Measurements from ENCODE around the gene ANAPC7. TPM values are rescaled to one million over a fixed set of nuclear protein-coding genes. Genes with fewer than 3 reads are reported as not detected.
"Not testable (repeated sequence)": the region's sequence is repeated elsewhere in the genome, so short reads cannot be mapped to it uniquely, and the experiment has no call there.

ANAPC7 gene
- total RNA-seq, 3 donors from 2014 or later: 31.9 to 50.3 (median 32.8) TPM

DNA sequence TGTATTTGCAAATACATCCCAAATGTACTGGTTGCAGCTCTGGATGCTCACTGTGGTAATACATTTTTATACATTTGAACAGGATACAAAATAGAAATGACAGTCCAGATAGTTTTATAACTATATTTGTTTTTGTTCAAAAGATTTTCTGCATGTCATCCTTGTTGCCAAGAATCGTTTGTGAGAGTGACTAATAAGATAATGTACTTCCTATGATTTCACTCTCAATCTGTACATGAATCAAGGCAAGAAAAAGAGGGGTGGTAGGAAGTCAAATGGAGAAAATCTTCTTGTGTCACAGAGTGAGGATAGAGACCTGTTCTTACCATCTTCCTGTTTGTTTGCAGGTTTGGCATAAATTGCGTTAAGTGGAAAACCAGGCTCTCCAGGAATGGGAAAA, 32.7 kb upstream of the ANAPC7 start:
- no peaks in the 10 kb centered on the region for H3K9me3 ChIP-seq
- intact Hi-C loops (cut with DNase I, micrococcal nuclease): loop anchor here in 1 of 2 donors (10.0 kb wide), 1 partner anchor 341 kb away; no protein-coding TSS in a partner anchor
- TF ChIP-seq, protein P1, sequence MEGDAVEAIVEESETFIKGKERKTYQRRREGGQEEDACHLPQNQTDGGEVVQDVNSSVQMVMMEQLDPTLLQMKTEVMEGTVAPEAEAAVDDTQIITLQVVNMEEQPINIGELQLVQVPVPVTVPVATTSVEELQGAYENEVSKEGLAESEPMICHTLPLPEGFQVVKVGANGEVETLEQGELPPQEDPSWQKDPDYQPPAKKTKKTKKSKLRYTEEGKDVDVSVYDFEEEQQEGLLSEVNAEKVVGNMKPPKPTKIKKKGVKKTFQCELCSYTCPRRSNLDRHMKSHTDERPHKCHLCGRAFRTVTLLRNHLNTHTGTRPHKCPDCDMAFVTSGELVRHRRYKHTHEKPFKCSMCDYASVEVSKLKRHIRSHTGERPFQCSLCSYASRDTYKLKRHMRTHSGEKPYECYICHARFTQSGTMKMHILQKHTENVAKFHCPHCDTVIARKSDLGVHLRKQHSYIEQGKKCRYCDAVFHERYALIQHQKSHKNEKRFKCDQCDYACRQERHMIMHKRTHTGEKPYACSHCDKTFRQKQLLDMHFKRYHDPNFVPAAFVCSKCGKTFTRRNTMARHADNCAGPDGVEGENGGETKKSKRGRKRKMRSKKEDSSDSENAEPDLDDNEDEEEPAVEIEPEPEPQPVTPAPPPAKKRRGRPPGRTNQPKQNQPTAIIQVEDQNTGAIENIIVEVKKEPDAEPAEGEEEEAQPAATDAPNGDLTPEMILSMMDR (IDR thresholded peaks at IDR 0.05): no peak
- H3K36me3 ChIP-seq (ENCODE audit: low read depth): peaks cover 9% of the 10 kb centered on the region
- DNase-seq (no peak), ATAC-seq (no peak)
- no peaks in the 10 kb centered on the region for H3K4me1 ChIP-seq (ENCODE audit: low read depth)
- no peak overlapping the region for H3K4me3 ChIP-seq

GRCh38 chr12:110431957-110432587, 28.6 kb upstream of the ANAPC7 start:
- ATAC-seq (no peak), DNase-seq (peak in 1 of 3 donors; percentile 21)
- intact Hi-C loops (cut with DNase I, micrococcal nuclease): loop anchor here (5.0 to 10.0 kb wide), 2 partner anchors 330 to 337 kb away; no protein-coding TSS in a partner anchor

GRCh38 chr12:110429676-110430075, 26.2 kb upstream of the ANAPC7 start:
- H3K4me3 ChIP-seq; DNase-seq; ATAC-seq; H3K36me3 ChIP-seq (ENCODE audit: low read depth); H3K9me3 ChIP-seq; H3K4me1 ChIP-seq (ENCODE audit: low read depth): not testable (repeated sequence)
- intact Hi-C loops (cut with DNase I, micrococcal nuclease): loop anchor here (5.0 to 10.0 kb wide), 2 partner anchors 327 to 335 kb away; no protein-coding TSS in a partner anchor

More at GRCh38 chr12:110431957-110432587, 28.6 kb upstream of the ANAPC7 start:
- Histone ChIP-seq H3K9me3 (no peaks in the 10 kb centered on the region), H3K4me3 (peak overlapping the region; percentile 10), H3K4me1 (ENCODE audit: low read depth) (no peaks in the 10 kb centered on the region), H3K36me3 (ENCODE audit: low read depth) (peaks cover 9% of the 10 kb centered on the region)
- TF ChIP-seq, protein P1 (IDR thresholded peaks at IDR 0.05): no peak

DNA sequence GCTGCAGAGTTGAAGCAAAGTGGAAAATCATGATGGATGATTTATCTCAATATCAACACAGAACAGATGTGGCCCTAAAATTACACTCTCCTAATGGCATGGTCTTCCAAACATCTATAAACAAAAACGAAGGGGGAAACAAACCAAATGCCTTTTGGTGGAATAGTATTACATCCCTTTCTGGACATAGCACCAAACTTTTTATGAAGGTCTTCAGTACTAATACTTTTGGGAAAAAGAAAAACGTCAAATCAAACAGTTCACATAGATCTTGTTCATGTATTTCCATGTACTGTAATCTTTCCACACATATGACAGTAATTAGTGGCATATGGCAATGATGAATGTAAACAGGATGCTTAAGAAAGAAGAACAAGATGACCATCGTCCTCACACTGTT, 22.9 kb upstream of the ANAPC7 start:
- Histone ChIP-seq H3K36me3 (ENCODE audit: low read depth) (no peaks in the 10 kb centered on the region), H3K4me3 (no peak overlapping the region), H3K9me3 (no peaks in the 10 kb centered on the region), H3K4me1 (ENCODE audit: low read depth) (no peaks in the 10 kb centered on the region)
- intact Hi-C loops (cut with DNase I, micrococcal nuclease): no loop called here
- no peak for ATAC-seq
- DNase-seq: no peak
- TF ChIP-seq, protein P1 (IDR thresholded peaks at IDR 0.05): no peak

GRCh38 chr12:110424237-110424636, 20.7 kb upstream of the ANAPC7 start:
- ATAC-seq (no peak), DNase-seq (no peak)
- Histone ChIP-seq H3K36me3 (ENCODE audit: low read depth) (no peaks in the 10 kb centered on the region), H3K4me1 (ENCODE audit: low read depth) (no peaks in the 10 kb centered on the region), H3K4me3 (no peak overlapping the region), H3K9me3 (no peaks in the 10 kb centered on the region)
- intact Hi-C loops (cut with DNase I, micrococcal nuclease): no loop called here
- TF ChIP-seq, protein P1 (IDR thresholded peaks at IDR 0.05): no peak

GRCh38 chr12:110421701-110422100, 18.2 kb upstream of the ANAPC7 start:
- TF ChIP-seq, protein P1 (IDR thresholded peaks at IDR 0.05): no peak
- Histone ChIP-seq H3K4me1 (ENCODE audit: low read depth) (no peaks in the 10 kb centered on the region), H3K36me3 (ENCODE audit: low read depth) (no peaks in the 10 kb centered on the region), H3K4me3 (no peak overlapping the region), H3K9me3 (no peaks in the 10 kb centered on the region)
- ATAC-seq (no peak), DNase-seq (no peak)
- intact Hi-C loops (cut with DNase I, micrococcal nuclease): no loop called here
